ENCODE measurements around the gene PLAAT3.

DNA sequence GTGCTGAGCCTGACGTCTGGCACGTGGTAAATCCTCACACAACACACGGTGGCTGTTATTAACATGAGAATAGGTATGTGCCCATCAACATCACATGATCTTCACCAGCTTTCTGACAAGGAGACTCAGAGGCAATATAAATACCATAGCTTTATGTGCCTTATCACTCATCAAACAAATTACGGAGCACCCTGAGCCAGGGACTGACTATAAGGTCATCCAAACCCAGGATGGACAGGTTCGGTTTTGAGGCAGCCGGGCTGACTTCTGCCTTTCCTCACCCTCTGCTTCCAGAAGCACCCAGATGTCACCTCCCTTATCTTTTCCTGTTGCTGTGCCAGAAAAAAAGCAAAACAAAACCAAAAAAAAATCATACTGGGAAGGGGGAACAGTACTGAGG, 5.7 kb upstream of the PLAAT3 start:
- TF ChIP-seq, protein P1, sequence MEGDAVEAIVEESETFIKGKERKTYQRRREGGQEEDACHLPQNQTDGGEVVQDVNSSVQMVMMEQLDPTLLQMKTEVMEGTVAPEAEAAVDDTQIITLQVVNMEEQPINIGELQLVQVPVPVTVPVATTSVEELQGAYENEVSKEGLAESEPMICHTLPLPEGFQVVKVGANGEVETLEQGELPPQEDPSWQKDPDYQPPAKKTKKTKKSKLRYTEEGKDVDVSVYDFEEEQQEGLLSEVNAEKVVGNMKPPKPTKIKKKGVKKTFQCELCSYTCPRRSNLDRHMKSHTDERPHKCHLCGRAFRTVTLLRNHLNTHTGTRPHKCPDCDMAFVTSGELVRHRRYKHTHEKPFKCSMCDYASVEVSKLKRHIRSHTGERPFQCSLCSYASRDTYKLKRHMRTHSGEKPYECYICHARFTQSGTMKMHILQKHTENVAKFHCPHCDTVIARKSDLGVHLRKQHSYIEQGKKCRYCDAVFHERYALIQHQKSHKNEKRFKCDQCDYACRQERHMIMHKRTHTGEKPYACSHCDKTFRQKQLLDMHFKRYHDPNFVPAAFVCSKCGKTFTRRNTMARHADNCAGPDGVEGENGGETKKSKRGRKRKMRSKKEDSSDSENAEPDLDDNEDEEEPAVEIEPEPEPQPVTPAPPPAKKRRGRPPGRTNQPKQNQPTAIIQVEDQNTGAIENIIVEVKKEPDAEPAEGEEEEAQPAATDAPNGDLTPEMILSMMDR (IDR thresholded peaks at IDR 0.05; ENCODE audit: low read length), result no peak
- TF ChIP-seq EZH2 (IDR thresholded peaks at IDR 0.05; ENCODE audit: borderline replicate concordance, low read length), result no peak
